ENCODE data around the gene MCM3. TPM values are rescaled to one million over a fixed set of nuclear protein-coding genes. Genes with fewer than 3 reads are reported as not detected.

Gene MCM3
- total RNA-seq, 4 donors from 2014 or later = 33.2 to 67.1 (median 35.1) TPM

DNA sequence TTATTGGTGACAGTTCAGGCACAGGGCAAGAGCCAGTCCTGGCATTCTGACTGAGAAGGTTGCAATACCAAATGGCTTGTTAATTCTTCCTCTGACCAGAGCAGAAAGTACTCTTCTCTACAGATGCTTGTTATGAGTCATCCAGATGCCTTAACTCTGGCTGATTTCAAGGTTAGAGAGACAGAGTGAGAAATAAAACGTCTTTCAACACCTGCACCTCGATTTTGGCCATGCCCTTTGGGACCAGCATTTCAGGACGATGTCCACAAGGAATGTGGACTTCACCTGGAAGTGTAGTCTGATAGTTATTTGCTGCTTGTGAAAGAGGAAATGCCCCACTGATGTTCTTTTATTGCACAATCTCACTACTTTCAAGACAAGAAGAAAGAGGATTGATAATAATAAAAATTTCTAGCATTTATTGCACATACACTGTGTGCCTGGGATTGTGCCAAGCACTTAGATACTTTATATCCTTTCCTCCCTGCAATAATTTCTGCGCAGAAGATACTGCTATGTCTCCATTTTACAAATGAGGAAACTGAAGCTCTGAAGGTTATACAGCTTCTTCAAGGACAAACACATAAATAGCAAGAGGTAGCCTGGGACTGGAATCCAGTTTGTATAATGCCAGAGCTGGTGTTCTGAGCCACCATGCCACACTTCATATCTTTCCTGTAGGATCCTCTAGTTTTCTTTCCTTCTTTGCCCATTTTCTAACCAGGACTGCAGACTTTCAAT, 33.5 kb upstream of the MCM3 start:
- H3K4me1 ChIP-seq = peaks cover 0 to 26% (median 4%) of the 10 kb centered on the region in 4 donors
- H3K4me3 ChIP-seq = no peak overlapping the region
- DNase-seq (ENCODE audit: low spot score in 2 of 2) = no peak
- 57 to 61% methylated on average over 4 of the region's 4 CpGs for WGBS, 2 donors
- no peaks in the 10 kb centered on the region for H3K27me3 ChIP-seq
- H3K36me3 ChIP-seq = no peaks in the 10 kb centered on the region
- TF ChIP-seq POLR2A (IDR thresholded peaks at IDR 0.05) (no peak), EP300 (IDR thresholded peaks at IDR 0.05) (no peak)
- TF ChIP-seq, protein P1, sequence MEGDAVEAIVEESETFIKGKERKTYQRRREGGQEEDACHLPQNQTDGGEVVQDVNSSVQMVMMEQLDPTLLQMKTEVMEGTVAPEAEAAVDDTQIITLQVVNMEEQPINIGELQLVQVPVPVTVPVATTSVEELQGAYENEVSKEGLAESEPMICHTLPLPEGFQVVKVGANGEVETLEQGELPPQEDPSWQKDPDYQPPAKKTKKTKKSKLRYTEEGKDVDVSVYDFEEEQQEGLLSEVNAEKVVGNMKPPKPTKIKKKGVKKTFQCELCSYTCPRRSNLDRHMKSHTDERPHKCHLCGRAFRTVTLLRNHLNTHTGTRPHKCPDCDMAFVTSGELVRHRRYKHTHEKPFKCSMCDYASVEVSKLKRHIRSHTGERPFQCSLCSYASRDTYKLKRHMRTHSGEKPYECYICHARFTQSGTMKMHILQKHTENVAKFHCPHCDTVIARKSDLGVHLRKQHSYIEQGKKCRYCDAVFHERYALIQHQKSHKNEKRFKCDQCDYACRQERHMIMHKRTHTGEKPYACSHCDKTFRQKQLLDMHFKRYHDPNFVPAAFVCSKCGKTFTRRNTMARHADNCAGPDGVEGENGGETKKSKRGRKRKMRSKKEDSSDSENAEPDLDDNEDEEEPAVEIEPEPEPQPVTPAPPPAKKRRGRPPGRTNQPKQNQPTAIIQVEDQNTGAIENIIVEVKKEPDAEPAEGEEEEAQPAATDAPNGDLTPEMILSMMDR (IDR thresholded peaks at IDR 0.05) = no peak
- H3K27ac ChIP-seq = peak overlapping the region in 1 of 4 donors; percentile 7
- H3K9me3 ChIP-seq = no peaks in the 10 kb centered on the region

DNA sequence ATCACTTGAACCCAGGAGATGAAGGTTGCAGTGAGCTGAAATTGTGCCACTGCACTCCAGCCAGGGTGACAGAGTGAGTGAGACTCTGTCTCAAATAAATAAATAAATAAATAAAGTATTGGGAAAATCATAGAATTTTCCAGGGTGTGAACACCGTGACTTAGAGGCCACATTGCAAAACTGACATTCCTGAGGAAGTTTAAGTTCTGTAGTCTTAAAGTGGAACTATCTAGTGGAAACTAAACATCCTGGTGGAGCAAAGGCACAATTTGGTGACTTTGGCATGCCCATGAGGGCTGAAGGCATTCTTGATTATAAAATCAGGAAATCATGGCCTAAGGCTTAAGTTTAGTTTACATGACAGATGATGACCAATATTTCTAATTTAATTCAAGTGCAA, 32.7 kb upstream of the MCM3 start:
- Histone ChIP-seq H3K4me3 (no peak overlapping the region), H3K27ac (no peak overlapping the region), H3K27me3 (no peaks in the 10 kb centered on the region), H3K9me3 (no peaks in the 10 kb centered on the region), H3K4me1 (peaks cover 0 to 30% (median 4%) of the 10 kb centered on the region in 4 donors), H3K36me3 (no peaks in the 10 kb centered on the region)
- TF ChIP-seq EP300 (IDR thresholded peaks at IDR 0.05) = no peak
- TF ChIP-seq, protein P1 (IDR thresholded peaks at IDR 0.05) = no peak
- WGBS, 2 donors = 52 to 84% methylated on average over 1 of the region's 1 CpG
- no peak for DNase-seq (ENCODE audit: low spot score in 2 of 2)

DNA sequence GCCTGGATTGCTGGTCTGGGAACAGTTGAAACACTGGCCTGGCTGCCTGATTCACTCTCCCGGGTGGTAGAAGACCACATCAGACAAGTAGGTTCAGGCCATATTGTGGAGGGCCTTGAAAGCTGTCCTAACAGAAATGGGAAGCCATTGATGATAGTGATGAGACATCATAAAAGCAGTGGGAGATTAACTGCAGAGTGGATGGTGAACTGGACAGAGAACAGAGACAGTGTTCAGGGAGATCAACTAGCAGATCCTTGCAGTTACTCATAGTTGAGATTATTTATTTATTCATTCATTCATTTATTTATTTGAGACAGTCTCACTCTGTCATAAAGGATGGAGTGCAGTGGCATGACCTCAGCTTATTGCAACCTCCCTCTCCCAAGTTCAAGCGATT, 30.2 kb upstream of the MCM3 start:
- TF ChIP-seq EP300 (IDR thresholded peaks at IDR 0.05) (no peak), POLR2A (IDR thresholded peaks at IDR 0.05) (no peak)
- TF ChIP-seq, protein P1 (IDR thresholded peaks at IDR 0.05) = no peak
- no peaks in the 10 kb centered on the region for H3K36me3 ChIP-seq
- DNase-seq (ENCODE audit: low spot score in 2 of 2) = no peak
- H3K4me1 ChIP-seq = peaks cover 0 to 40% (median 4%) of the 10 kb centered on the region in 4 donors
- no peaks in the 10 kb centered on the region for H3K27me3 ChIP-seq
- 87% methylated on average over 2 of the region's 2 CpGs for WGBS, 2 donors
- H3K4me3 ChIP-seq = no peak overlapping the region
- H3K9me3 ChIP-seq = no peaks in the 10 kb centered on the region
- H3K27ac ChIP-seq = no peak overlapping the region

DNA sequence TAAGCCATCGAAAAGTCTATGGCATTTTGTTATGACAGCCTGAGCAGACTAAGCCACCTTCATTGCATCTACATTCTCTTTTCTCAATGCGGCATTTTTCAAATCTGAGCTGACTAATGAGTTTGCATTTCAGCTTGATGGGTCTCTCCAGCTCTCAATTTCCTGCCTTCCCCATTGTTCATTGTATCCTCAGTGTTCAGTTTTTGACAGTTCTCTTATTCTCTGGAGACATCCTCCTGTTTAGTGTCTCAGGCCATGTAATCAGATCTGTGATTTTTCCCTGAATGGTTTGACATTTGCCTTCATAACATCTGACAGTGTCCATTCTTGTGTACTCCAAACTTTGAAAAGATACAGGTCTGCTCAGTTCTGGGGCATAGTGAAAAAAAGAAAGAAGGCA, 27.9 kb upstream of the MCM3 start:
- 53 to 60% methylated on average over 2 of the region's 2 CpGs for WGBS, 2 donors
- Histone ChIP-seq H3K36me3 (no peaks in the 10 kb centered on the region), H3K9me3 (no peaks in the 10 kb centered on the region), H3K27me3 (no peaks in the 10 kb centered on the region), H3K27ac (peak overlapping the region in 2 of 4 donors; percentile 38 to 47), H3K4me3 (no peak overlapping the region), H3K4me1 (peaks cover 0 to 30% (median 4%) of the 10 kb centered on the region in 4 donors)
- DNase-seq (ENCODE audit: low spot score in 2 of 2) = no peak
- TF ChIP-seq POLR2A (IDR thresholded peaks at IDR 0.05) (no peak), EP300 (IDR thresholded peaks at IDR 0.05) (no peak)
- TF ChIP-seq, protein P1 (IDR thresholded peaks at IDR 0.05) = no peak

DNA sequence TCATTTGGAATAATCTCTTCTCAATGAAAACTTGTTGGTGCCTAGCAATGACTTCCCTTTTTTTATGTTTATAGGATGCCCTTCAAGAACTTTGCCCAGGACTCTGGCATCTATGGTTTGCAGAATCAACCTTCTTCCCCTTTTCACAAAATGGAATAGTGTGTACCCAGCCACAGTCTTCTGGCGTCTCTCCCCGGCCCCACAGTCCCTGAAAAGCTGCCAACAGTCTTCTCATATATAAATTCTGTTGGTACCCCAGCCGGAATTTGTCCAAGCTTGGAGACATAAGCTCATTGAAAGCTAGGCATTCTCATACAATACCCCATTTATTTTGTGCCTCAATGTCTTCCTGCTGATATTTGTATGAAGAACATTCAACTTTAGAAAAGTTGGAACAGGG, 26.4 kb upstream of the MCM3 start:
- TF ChIP-seq EP300 (IDR thresholded peaks at IDR 0.05) = peak in 1 of 2 donors; percentile 61
- TF ChIP-seq, protein P1 (IDR thresholded peaks at IDR 0.05) = no peak
- peaks cover 0 to 35% (median 10%) of the 10 kb centered on the region in 4 donors for H3K4me1 ChIP-seq
- peak; percentile 24 to 29 for DNase-seq (ENCODE audit: low spot score in 2 of 2)
- no peaks in the 10 kb centered on the region for H3K36me3 ChIP-seq
- peak overlapping the region in 2 of 4 donors; percentile 9 to 46 for H3K27ac ChIP-seq
- no peaks in the 10 kb centered on the region for H3K27me3 ChIP-seq
- 27 to 50% methylated on average over 3 of the region's 3 CpGs for WGBS, 2 donors
- no peak overlapping the region for H3K4me3 ChIP-seq
- no peaks in the 10 kb centered on the region for H3K9me3 ChIP-seq

Measured in tibial nerve (tissue), 4 donors.